ENCODE measurements around the gene HGFAC. TPM values are rescaled to one million over a fixed set of nuclear protein-coding genes. Genes with fewer than 3 reads are reported as not detected.
"Not testable (repeated sequence)": the region's sequence is repeated elsewhere in the genome, so short reads cannot be mapped to it uniquely, and the experiment has no call there.

The HGFAC gene
- total RNA-seq, 1 experiment from 2014 or later, result 0.37 TPM

GRCh38 chr4:3458371-3458770 is 16.6 kb downstream of the HGFAC start:
- no peak overlapping the region for H3K56ac ChIP-seq (ENCODE audit: insufficient read length, low read depth, low read length)
- H4K91ac ChIP-seq (ENCODE audit: insufficient read length, low read depth, low read length), result no peak overlapping the region
- Mint-ChIP-seq H3K9me3 (peaks cover 15 to 21% of the 10 kb centered on the region in 2 experiments), H3K27ac (no peak overlapping the region), H3K27me3 (ENCODE audit: low read depth) (peaks cover 93% of the 10 kb centered on the region), H3K36me3 (ENCODE audit: insufficient read depth in 1 of 3, low read depth in 3 of 3) (peaks cover 7 to 13% (median 8%) of the 10 kb centered on the region in 3 experiments; a peak in 4 of 7 replicates), H3K4me3 (no peak overlapping the region), H3K4me1 (peaks cover 5 to 6% of the 10 kb centered on the region in 2 experiments; a peak in 2 of 4 replicates)
- H3K4me2 ChIP-seq (ENCODE audit: insufficient read depth, insufficient read length, low read length), result no peak overlapping the region
- no CpG with 5 or more reads among the region's 6 CpGs for WGBS (ENCODE audit: extremely low coverage, insufficient read length, low lambda C conversion rate)
- DNase-seq, result no peak
- no peak overlapping the region for H3K27ac ChIP-seq (ENCODE audit: insufficient read length, low read depth, low read length)
- H3K79me2 ChIP-seq (ENCODE audit: insufficient read depth, low read length), result no peaks in the 10 kb centered on the region
- no peak overlapping the region for H2BK5ac ChIP-seq (ENCODE audit: insufficient read length, low read length)
- H2BK12ac ChIP-seq (ENCODE audit: insufficient read length, low read depth, low read length), result no peak overlapping the region
- no peak overlapping the region for H3K4ac ChIP-seq (ENCODE audit: low read depth, low read length)
- H3K18ac ChIP-seq (ENCODE audit: insufficient read length, low read depth, low read length), result no peak overlapping the region
- no peak overlapping the region for H4K5ac ChIP-seq (ENCODE audit: insufficient read length, low read depth, low read length)
- H3K14ac ChIP-seq (ENCODE audit: insufficient read depth, low read length), result no peak overlapping the region
- no peak overlapping the region for H3K9ac ChIP-seq (ENCODE audit: extremely low read depth, insufficient read length, low read length)
- H3T11ph ChIP-seq (ENCODE audit: low read length), result no peak overlapping the region
- H3K23me2 ChIP-seq (ENCODE audit: insufficient read length, low read depth, low read length, poor library complexity, severe bottlenecking), result no peaks in the 10 kb centered on the region
- H3K9me3 ChIP-seq (ENCODE audit: control insufficient read depth, low read depth, low read length), result no peaks in the 10 kb centered on the region
- no peaks in the 10 kb centered on the region for H4K20me1 ChIP-seq (ENCODE audit: control insufficient read depth, insufficient read depth, insufficient read length)
- H2BK120ac ChIP-seq (ENCODE audit: low read depth, low read length, poor library complexity, severe bottlenecking), result no peak overlapping the region
- no peak overlapping the region for H2AK5ac ChIP-seq (ENCODE audit: insufficient read length, low read length)
- TF ChIP-seq CTCF (conservative IDR thresholded peaks at IDR 0.05), result no peak
- no peaks in the 10 kb centered on the region; the same call in 1 of the 2 replicates for H3K27me3 ChIP-seq (ENCODE audit: insufficient read depth, low read length)
- H3K79me1 ChIP-seq (ENCODE audit: insufficient read depth, low read depth, low read length, poor library complexity, severe bottlenecking), result no peaks in the 10 kb centered on the region
- H2BK15ac ChIP-seq (ENCODE audit: low read depth, low read length), result no peak overlapping the region
- no peak overlapping the region for H2BK20ac ChIP-seq (ENCODE audit: low read depth, low read length, poor library complexity, severe bottlenecking)
- no peak overlapping the region for H3K23ac ChIP-seq (ENCODE audit: insufficient read length, low read depth, low read length)
- H3K4me1 ChIP-seq (ENCODE audit: insufficient read depth, low read length), result no peaks in the 10 kb centered on the region
- no peak overlapping the region for H2AFZ ChIP-seq (ENCODE audit: low read length)
- no peak overlapping the region for H4K8ac ChIP-seq (replicated peaks; ENCODE audit: insufficient read length, low read depth, low read length)

GRCh38 chr4:3459156-3459555 is 17.4 kb downstream of the HGFAC start:
- no CpG with 5 or more reads among the region's 5 CpGs for WGBS (ENCODE audit: extremely low coverage, insufficient read length, low lambda C conversion rate)
- not testable (repeated sequence) for H3K23me2 ChIP-seq (ENCODE audit: insufficient read length, low read depth, low read length, poor library complexity, severe bottlenecking); H2AFZ ChIP-seq (ENCODE audit: low read length); H4K5ac ChIP-seq (ENCODE audit: insufficient read length, low read depth, low read length); H3K79me2 ChIP-seq (ENCODE audit: insufficient read depth, low read length); H3K27me3 ChIP-seq (ENCODE audit: insufficient read depth, low read length); H3K27ac Mint-ChIP-seq; H3K4me1 ChIP-seq (ENCODE audit: insufficient read depth, low read length); H3K27ac ChIP-seq (ENCODE audit: insufficient read length, low read depth, low read length); H3K18ac ChIP-seq (ENCODE audit: insufficient read length, low read depth, low read length); H2AK5ac ChIP-seq (ENCODE audit: insufficient read length, low read length); H3K4me2 ChIP-seq (ENCODE audit: insufficient read depth, insufficient read length, low read length); H3K23ac ChIP-seq (ENCODE audit: insufficient read length, low read depth, low read length); H4K8ac ChIP-seq (replicated peaks; ENCODE audit: insufficient read length, low read depth, low read length); H2BK20ac ChIP-seq (ENCODE audit: low read depth, low read length, poor library complexity, severe bottlenecking); H3T11ph ChIP-seq (ENCODE audit: low read length); H3K56ac ChIP-seq (ENCODE audit: insufficient read length, low read depth, low read length); H4K91ac ChIP-seq (ENCODE audit: insufficient read length, low read depth, low read length); H2BK12ac ChIP-seq (ENCODE audit: insufficient read length, low read depth, low read length); H3K4ac ChIP-seq (ENCODE audit: low read depth, low read length); H3K14ac ChIP-seq (ENCODE audit: insufficient read depth, low read length); H2BK5ac ChIP-seq (ENCODE audit: insufficient read length, low read length); H3K9me3 ChIP-seq (ENCODE audit: control insufficient read depth, low read depth, low read length); H4K20me1 ChIP-seq (ENCODE audit: control insufficient read depth, insufficient read depth, insufficient read length); H2BK15ac ChIP-seq (ENCODE audit: low read depth, low read length); H3K4me1 Mint-ChIP-seq; H2BK120ac ChIP-seq (ENCODE audit: low read depth, low read length, poor library complexity, severe bottlenecking); H3K79me1 ChIP-seq (ENCODE audit: insufficient read depth, low read depth, low read length, poor library complexity, severe bottlenecking); DNase-seq; H3K9ac ChIP-seq (ENCODE audit: extremely low read depth, insufficient read length, low read length); H3K4me3 Mint-ChIP-seq
- Mint-ChIP-seq H3K36me3 (ENCODE audit: insufficient read depth in 1 of 3, low read depth in 3 of 3) (peaks cover 7 to 13% (median 8%) of the 10 kb centered on the region in 3 experiments; a peak in 4 of 7 replicates), H3K9me3 (peaks cover 12 to 15% of the 10 kb centered on the region in 2 experiments), H3K27me3 (ENCODE audit: low read depth) (peaks cover 87% of the 10 kb centered on the region)

Data from H9 (cell line).